ENCODE data around the gene CXCL17. TPM values are rescaled to one million over a fixed set of nuclear protein-coding genes. Genes with fewer than 3 reads are reported as not detected.

CXCL17 gene
- total and polyA plus RNA-seq, 12 donors, result 0.03 TPM; not detected in 11

- peaks cover 0 to 21% (median 0%) of the 10 kb centered on the region in 9 donors for H3K4me1 ChIP-seq
- H3K27ac ChIP-seq, result no peak overlapping the region
- WGBS, 2 donors, result 92 to 94% methylated on average over 7 of the region's 7 CpGs
- TF ChIP-seq, protein P1, sequence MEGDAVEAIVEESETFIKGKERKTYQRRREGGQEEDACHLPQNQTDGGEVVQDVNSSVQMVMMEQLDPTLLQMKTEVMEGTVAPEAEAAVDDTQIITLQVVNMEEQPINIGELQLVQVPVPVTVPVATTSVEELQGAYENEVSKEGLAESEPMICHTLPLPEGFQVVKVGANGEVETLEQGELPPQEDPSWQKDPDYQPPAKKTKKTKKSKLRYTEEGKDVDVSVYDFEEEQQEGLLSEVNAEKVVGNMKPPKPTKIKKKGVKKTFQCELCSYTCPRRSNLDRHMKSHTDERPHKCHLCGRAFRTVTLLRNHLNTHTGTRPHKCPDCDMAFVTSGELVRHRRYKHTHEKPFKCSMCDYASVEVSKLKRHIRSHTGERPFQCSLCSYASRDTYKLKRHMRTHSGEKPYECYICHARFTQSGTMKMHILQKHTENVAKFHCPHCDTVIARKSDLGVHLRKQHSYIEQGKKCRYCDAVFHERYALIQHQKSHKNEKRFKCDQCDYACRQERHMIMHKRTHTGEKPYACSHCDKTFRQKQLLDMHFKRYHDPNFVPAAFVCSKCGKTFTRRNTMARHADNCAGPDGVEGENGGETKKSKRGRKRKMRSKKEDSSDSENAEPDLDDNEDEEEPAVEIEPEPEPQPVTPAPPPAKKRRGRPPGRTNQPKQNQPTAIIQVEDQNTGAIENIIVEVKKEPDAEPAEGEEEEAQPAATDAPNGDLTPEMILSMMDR (IDR thresholded peaks at IDR 0.05), result no peak
- H3K36me3 ChIP-seq, result no peaks in the 10 kb centered on the region
- DNase-seq, result no peak
- H3K27me3 ChIP-seq, result peaks cover 0 to 12% (median 0%) of the 10 kb centered on the region in 7 donors
- no peak overlapping the region for H3K4me3 ChIP-seq
- no peak for ATAC-seq
- intact Hi-C loops (cut with DNase I), result no loop called here
- no peaks in the 10 kb centered on the region for H3K9me3 ChIP-seq
These were observed 29.8 kb upstream of the CXCL17 start for GRCh38 chr19:42472402-42473147.

DNA sequence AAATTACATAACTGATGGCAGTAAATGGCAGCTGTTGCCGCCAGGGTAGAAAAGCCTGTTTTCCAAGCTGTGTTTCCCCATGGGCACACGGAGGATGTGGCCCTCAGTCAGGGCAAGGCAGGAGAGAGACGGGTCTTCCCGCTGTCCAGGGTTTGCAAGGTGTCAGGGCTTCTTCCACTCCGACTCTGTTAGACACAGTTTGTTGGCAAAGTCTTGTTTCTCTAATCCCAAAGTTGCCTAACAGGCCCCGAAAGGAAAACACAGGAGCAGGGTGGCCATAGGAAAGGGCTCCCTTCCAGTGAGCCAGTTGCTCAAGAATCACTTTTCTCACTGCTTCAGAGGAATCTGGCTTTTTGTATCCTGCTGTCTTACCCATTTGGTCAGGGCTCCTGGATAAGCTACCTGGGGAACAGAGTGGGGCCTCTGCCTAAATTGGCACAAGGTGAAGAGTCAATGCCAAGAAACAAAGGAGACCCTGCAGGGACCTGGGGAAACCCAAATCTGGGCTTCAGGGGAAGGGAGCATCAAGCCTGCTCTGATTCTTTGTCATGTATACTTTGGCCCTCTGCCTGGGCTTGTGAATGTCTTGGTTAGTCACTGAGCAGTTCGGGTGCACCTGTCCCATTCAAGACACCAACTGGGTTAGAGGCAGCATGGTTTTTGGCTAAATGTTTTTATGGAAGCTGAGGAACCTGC is 29.0 kb upstream of the CXCL17 start:
- TF ChIP-seq, protein P1 (IDR thresholded peaks at IDR 0.05), result no peak
- WGBS, 2 donors, result 81% methylated on average over 7 of the region's 7 CpGs
- Histone ChIP-seq H3K9me3 (no peaks in the 10 kb centered on the region), H3K27me3 (peaks cover 0 to 12% (median 0%) of the 10 kb centered on the region in 7 donors), H3K36me3 (no peaks in the 10 kb centered on the region), H3K27ac (no peak overlapping the region), H3K4me3 (no peak overlapping the region), H3K4me1 (peaks cover 0 to 30% (median 5%) of the 10 kb centered on the region in 9 donors)
- intact Hi-C loops (cut with DNase I), result no loop called here
- DNase-seq (no peak), ATAC-seq (no peak)

DNA sequence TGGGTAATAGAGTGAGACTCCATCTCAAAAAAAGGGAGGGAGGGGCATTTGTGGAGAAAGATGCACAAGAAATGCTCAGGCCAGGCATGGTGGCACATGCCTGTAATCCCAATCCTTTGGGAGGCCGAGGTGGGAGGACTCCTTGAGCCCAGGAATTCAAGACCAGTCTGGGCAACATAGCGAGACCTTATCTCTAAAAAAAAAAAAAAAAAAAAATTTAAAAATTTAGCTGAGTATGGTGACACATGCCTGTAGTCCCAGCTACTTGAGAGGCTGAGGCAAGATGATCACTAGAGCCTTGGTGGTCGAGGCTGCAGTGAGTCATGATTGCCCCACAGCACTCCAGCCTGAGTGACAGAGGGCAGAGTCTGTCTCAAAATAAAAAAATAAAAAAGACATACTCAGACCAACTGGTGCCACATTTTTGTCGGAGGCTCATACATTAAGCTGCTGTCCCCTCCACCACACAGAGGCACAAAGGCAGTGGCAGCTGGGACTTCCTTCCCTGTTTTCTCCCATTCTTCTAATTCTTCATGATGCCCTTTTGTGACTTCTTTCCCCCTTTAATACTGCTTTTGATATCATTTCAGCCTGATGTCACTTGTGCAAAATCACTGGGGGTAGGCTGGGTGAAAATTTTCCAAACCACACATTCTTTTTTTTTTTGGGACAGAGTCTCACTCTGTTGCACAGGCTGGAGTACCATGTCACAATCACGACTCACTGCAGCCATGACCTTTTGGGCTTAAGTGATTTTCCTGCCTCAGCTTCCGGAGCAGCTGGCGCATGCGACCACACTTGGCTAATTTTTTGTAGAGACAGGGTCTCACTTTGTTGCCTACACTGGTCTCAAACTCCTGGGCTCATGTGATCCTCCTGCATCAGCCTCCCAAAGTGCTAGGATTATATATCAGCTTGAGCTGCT is 26.8 kb upstream of the CXCL17 start:
- DNase-seq (no peak), ATAC-seq (peak in 1 of 8 donors; percentile 47)
- Histone ChIP-seq H3K4me3 (no peak overlapping the region), H3K4me1 (peaks cover 0 to 42% (median 21%) of the 10 kb centered on the region in 9 donors), H3K27me3 (peaks cover 0 to 12% (median 0%) of the 10 kb centered on the region in 7 donors), H3K27ac (no peak overlapping the region), H3K36me3 (no peaks in the 10 kb centered on the region), H3K9me3 (no peaks in the 10 kb centered on the region)
- intact Hi-C loops (cut with DNase I), result no loop called here
- WGBS, 2 donors, result 66 to 68% methylated on average over 8 of the region's 8 CpGs
- TF ChIP-seq, protein P1 (IDR thresholded peaks at IDR 0.05), result no peak

- WGBS, 2 donors, result 55 to 56% methylated on average over 3 of the region's 3 CpGs
These were observed 25.6 kb upstream of the CXCL17 start for GRCh38 chr19:42468273-42468796.

More at GRCh38 chr19:42468273-42468796, 25.6 kb upstream of the CXCL17 start:
- H3K27me3 ChIP-seq, result peaks cover 0 to 7% (median 0%) of the 10 kb centered on the region in 7 donors
- no peaks in the 10 kb centered on the region for H3K9me3 ChIP-seq
- TF ChIP-seq, protein P1 (IDR thresholded peaks at IDR 0.05), result no peak
- H3K27ac ChIP-seq, result no peak overlapping the region
- H3K36me3 ChIP-seq, result no peaks in the 10 kb centered on the region
- H3K4me3 ChIP-seq, result no peak overlapping the region
- intact Hi-C loops (cut with DNase I), result no loop called here
- ATAC-seq (no peak), DNase-seq (no peak)
- H3K4me1 ChIP-seq, result peaks cover 0 to 42% (median 21%) of the 10 kb centered on the region in 9 donors

All from heart right ventricle (tissue), 16 donors.